ENCODE results near the gene VRK1.

DNA sequence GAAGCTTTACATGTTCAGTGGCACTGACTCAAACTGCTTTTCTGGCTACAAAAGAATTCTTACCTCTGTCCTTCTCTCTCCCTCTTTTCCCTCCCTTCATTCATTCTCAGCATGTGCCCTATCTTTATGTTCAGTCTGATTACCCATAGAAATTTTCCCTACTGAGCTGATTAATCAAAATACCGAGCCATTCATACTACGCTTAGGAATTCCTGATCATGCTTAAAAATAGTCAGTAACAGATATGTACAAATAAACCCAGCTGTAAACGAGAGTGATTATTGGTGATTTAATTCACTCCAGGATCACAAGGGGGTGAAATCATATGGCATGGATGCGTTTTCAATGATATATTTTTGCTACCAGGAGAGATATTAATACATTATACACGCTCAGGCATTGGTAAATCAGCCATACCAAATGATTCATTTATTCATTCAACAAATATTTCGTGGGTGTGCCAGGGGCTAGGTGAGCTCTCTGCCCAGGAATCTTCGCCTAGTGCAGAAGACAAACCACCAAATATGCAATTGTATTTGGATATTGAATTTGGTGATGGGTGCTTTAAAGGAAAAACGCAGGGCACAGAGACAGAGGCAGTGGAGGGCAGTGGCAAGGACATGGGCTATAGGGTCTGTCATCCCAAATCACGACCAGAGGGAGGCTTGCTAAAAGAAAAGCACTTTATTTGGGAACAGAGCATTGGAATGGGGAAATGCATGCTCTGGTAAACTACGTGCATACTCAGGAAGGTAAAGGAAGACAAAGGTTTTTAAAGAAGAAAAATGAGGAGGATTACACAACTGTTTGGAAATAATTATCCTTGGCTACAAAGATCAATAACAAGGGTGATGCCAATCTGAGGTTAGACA, 13.9 kb upstream of the VRK1 start:
- no peak for TF ChIP-seq CTCF (conservative IDR thresholded peaks at IDR 0.05; ENCODE audit: low read depth, low read length)
- TF ChIP-seq EZH2phosphoT487 (IDR thresholded peaks at IDR 0.05; ENCODE audit: borderline replicate concordance, low read length): no peak
- no peak for TF ChIP-seq EZH2 (IDR thresholded peaks at IDR 0.05; ENCODE audit: low read length, unreplicated experiment)

All from PC-3 (cell line).